Lower leg skin (tissue), 3 donors: ENCODE measurements around the gene DMAP1.

Experiments
- POLR2A ChIP-seq, 2 donors: fragments of 450-650 bp; IDR thresholded peaks; one replicate each; pipeline ENCODE4 v1.6.1; 2016 to 2017; ENCODE audit warnings: antibody characterized with exemption in 2 of 2, mild to moderate bottlenecking in 1 of 2, moderate library complexity in 1 of 2
- TF ChIP-seq, protein P1 (sequence below), 3 donors: fragments of 450-650 bp; IDR thresholded peaks; one replicate each; pipeline ENCODE4 v1.5.1; 2016; ENCODE audit warnings: antibody characterized with exemption in 3 of 3, mild to moderate bottlenecking in 3 of 3, moderate library complexity in 2 of 3

DNA sequence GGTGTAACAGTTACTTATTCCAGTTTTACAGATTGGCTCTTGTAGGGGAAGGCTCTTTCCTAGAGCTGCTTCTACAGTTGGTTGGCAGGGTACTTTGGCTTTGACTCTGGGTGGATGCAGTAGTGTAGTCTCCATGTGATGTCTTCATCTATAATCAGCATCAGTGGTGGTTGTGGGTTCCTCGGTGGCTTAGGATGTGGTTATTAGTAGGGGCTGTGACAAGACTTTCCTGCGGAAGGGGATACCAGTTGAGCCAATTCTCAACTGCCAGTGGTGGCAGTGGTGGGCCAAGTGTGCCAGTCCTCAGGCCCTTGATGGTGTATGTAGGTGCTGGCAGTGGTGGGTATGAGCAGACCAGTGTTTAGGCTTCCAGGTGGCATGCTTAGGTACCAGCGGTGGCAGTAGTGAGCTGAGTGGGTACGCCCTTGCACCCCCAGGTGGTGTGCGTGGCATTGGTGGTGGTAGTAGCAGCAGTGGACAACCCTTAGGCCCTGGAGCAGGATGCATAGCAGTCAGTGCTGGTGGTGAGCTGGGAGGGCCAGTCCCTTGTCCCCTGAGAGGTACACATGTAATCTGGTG, 44.7 kb upstream of the DMAP1 start:
- TF ChIP-seq, protein P1, sequence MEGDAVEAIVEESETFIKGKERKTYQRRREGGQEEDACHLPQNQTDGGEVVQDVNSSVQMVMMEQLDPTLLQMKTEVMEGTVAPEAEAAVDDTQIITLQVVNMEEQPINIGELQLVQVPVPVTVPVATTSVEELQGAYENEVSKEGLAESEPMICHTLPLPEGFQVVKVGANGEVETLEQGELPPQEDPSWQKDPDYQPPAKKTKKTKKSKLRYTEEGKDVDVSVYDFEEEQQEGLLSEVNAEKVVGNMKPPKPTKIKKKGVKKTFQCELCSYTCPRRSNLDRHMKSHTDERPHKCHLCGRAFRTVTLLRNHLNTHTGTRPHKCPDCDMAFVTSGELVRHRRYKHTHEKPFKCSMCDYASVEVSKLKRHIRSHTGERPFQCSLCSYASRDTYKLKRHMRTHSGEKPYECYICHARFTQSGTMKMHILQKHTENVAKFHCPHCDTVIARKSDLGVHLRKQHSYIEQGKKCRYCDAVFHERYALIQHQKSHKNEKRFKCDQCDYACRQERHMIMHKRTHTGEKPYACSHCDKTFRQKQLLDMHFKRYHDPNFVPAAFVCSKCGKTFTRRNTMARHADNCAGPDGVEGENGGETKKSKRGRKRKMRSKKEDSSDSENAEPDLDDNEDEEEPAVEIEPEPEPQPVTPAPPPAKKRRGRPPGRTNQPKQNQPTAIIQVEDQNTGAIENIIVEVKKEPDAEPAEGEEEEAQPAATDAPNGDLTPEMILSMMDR (IDR thresholded peaks at IDR 0.05), result no peak
- no peak for TF ChIP-seq POLR2A (IDR thresholded peaks at IDR 0.05)
